Dendritic cell treated with granulocyte-macrophage colony-stimulating factor and Interleukin-4, amounts not matched to agents 40 ng/mL and 50 ng/mL, for 4 days (primary cell): ENCODE data around the gene TCF19.
"Not testable (repeated sequence)": the region's sequence is repeated elsewhere in the genome, so short reads cannot be mapped to it uniquely, and the experiment has no call there.

ENCODE experiments used
- H3K27ac Mint-ChIP-seq: one replicate; pipeline ENCODE4 v1.8.0; 2022; ENCODE audit warnings: mild to moderate bottlenecking, mixed read lengths
- H3K27me3 Mint-ChIP-seq: one replicate; pipeline ENCODE4 v1.8.0; 2022; ENCODE audit warnings: mild to moderate bottlenecking, mixed read lengths
- H3K36me3 Mint-ChIP-seq: one replicate; pipeline ENCODE4 v1.8.0; 2022; ENCODE audit warnings: low read depth, mixed read lengths
- H3K4me1 Mint-ChIP-seq: one replicate; pipeline ENCODE4 v1.8.0; 2022; ENCODE audit warnings: low read depth, mixed read lengths
- H3K4me3 Mint-ChIP-seq: one replicate; pipeline ENCODE4 v1.8.0; 2022; ENCODE audit warnings: mild to moderate bottlenecking, moderate library complexity, mixed read lengths
- H3K9me3 Mint-ChIP-seq: one replicate; pipeline ENCODE4 v1.8.0; 2022; ENCODE audit warnings: mixed read lengths
- intact Hi-C: fragments of 100-400 bp; cut with micrococcal nuclease; formaldehyde crosslinking; loops from one replicate; pipeline ENCODE4 v1.15.0; 2022

Gene TCF19

DNA sequence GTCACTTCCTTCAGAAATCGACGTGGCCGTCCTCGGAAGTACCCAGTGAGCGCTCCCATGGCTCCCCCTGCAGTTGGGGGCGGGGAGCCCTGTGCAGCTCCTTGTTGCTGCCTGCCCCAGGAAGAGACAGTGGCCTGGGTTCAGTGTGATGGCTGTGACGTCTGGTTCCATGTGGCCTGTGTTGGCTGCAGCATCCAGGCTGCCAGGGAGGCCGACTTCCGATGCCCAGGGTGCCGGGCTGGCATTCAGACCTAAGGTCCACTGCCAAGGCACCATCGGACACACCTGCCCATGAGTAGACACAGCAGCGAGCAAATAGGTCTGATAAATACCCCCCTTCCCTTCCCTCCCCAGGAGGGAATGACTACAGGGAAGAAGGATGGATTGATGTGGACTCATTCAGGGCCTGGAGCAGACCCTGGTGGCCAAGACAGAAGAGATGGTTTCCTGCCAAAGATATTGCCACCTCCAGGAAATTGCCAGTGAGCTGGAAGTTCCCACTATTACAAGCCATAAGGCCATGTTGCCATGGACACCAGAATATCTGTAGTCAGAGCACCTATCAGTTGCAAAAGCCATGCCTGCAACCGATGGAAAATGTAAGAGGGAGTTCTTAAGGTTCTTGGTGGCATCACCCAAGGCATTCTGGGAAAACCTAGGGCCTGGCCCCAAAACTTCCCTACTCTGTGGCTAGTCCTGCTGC is 4.2 kb downstream of the TCF19 start:
- H3K4me3 Mint-ChIP-seq: no peak overlapping the region
- H3K27ac Mint-ChIP-seq: no peak overlapping the region
- intact Hi-C loops: no loop called here
- H3K36me3 Mint-ChIP-seq: no peaks in the 10 kb centered on the region
- H3K27me3 Mint-ChIP-seq: no peaks in the 10 kb centered on the region
- no peaks in the 10 kb centered on the region for H3K9me3 Mint-ChIP-seq
- H3K4me1 Mint-ChIP-seq: peaks cover 17% of the 10 kb centered on the region

DNA sequence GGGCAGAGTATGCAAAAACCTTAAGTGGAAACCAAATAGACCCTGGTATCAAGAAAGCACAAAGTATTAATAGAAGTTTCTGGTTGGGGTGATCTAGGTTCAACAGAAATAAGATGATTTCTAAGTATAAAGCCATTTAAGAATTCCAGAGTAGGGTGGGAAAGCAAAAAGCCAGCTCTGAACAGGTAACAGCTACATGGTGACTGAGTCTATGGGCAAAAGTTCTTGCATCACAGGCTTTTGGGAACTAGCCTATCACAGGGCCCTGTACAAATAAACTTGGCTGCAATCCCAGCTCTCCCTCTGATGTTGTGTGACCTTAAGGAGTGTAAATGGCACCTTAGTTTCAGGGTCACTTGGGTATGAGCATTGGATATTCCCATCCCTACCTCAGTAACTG is 5.5 kb downstream of the TCF19 start:
- no peak overlapping the region for H3K4me3 Mint-ChIP-seq
- H3K27me3 Mint-ChIP-seq: no peaks in the 10 kb centered on the region
- intact Hi-C loops: no loop called here
- no peaks in the 10 kb centered on the region for H3K9me3 Mint-ChIP-seq
- no peak overlapping the region for H3K27ac Mint-ChIP-seq
- peaks cover 8% of the 10 kb centered on the region for H3K4me1 Mint-ChIP-seq
- no peaks in the 10 kb centered on the region for H3K36me3 Mint-ChIP-seq

DNA sequence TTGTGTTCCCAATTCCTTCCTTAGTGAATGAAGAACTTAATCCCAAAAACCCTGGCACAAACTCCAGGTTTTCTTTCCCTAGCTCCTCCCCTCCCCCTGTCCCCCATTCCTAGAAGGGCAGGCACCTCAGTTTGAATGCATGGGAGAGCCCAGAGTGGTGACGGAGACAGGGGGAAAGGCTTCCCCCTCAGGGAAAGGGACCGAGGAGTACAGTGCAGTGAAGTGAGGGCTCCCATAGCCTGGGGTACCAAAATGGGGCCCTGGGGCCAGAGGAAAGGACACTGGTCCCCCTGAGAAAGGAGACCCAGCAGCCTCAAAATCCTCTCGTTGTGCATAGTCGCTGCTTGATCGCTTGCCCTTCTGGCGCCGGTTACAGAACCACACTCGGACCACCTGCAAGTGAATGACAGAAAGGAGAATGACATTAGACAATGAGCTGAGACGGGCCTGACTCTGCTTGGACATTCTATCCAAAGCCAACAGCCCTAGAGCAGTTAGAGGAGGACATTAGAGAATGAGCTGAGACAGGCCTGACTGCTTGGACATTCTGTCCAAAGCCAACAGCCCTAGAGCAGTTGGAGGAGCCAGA is 6.2 kb downstream of the TCF19 start:
- H3K36me3 Mint-ChIP-seq, H3K27me3 Mint-ChIP-seq, H3K27ac Mint-ChIP-seq, intact Hi-C loops, H3K4me1 Mint-ChIP-seq, H3K4me3 Mint-ChIP-seq, H3K9me3 Mint-ChIP-seq: not testable (repeated sequence)

DNA sequence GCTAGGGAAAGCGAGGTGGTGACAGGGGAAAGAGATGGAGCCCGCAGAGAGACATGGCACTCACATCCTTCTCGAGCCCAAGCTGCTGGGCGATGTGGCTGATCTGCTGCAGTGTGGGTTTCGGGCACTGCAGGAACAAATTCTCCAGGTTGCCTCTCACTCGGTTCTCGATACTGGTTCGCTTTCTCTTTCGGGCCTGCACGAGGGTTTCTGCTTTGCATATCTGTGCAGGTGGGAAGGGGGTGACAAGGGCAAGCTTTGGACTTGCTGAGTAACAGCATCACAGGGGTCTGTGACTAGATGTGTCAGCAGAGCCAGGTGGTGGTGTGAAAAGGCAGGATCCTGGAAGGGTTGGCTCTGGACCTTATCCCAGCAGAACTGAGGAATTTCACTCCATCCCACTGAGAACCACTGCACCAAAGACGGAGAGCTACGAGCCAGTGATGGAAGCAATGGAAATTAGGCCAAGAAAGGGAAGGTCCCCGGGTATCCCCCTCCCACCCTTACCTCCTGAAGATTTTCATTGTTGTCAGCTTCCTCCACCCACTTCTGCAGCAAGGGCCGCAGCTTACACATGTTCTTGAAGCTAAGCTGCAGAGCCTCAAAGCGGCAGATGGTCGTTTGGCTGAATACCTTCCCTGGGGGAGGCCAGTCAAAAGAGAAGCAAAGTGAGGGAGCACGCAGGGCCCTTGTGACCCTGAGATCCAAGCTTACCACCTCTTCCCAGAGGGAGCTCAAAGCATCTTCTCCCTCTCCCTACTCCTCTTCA is 6.9 kb downstream of the TCF19 start:
- H3K36me3 Mint-ChIP-seq, H3K27ac Mint-ChIP-seq, intact Hi-C loops, H3K9me3 Mint-ChIP-seq, H3K4me1 Mint-ChIP-seq, H3K4me3 Mint-ChIP-seq, H3K27me3 Mint-ChIP-seq: not testable (repeated sequence)

DNA sequence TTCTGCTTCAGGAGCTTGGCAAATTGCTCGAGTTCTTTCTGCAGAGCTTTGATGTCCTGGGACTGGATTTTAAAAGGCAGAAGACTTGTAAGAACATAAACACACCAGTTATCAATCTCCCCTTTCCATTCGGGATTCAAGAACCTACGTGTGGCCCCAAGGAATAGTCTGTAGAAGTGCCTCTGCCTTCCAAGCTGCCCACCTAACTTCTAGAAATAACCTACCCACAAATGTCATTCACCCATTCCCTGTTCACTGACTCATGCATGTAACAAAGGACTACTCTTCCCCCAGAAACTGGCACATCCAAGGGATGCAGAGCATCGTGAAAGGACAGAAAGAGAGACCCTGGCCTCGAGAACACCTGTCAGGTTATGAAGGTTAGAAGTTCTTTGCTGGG is 7.6 kb downstream of the TCF19 start:
- no peak overlapping the region for H3K27ac Mint-ChIP-seq
- no peaks in the 10 kb centered on the region for H3K36me3 Mint-ChIP-seq
- H3K4me1 Mint-ChIP-seq: no peaks in the 10 kb centered on the region
- H3K4me3 Mint-ChIP-seq: no peak overlapping the region
- intact Hi-C loops: no loop called here
- no peaks in the 10 kb centered on the region for H3K9me3 Mint-ChIP-seq
- H3K27me3 Mint-ChIP-seq: no peaks in the 10 kb centered on the region

DNA sequence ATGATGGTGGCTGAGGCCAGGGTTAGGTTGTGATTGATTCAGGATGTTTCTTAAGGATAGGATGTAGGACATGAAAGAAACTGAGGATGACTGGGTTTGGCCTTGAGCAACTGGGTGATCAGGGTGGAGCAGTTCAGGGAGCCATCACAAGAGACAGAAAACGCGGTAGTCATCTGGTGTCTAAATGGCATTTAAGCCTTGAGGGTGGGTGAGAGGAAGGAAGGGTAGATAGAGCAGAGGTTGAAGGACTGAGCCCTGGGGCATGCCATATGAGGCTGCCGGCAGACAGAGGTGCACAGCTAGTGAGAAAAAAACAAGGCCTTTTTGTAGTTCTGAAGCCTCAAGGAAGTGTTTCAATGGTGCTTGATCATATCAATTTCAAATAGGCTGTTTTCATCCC is 10.2 kb downstream of the TCF19 start:
- Mint-ChIP-seq H3K9me3 (no peaks in the 10 kb centered on the region), H3K27me3 (no peaks in the 10 kb centered on the region), H3K27ac (no peak overlapping the region), H3K4me3 (no peak overlapping the region), H3K4me1 (no peaks in the 10 kb centered on the region), H3K36me3 (no peaks in the 10 kb centered on the region)
- intact Hi-C loops: no loop called here

DNA sequence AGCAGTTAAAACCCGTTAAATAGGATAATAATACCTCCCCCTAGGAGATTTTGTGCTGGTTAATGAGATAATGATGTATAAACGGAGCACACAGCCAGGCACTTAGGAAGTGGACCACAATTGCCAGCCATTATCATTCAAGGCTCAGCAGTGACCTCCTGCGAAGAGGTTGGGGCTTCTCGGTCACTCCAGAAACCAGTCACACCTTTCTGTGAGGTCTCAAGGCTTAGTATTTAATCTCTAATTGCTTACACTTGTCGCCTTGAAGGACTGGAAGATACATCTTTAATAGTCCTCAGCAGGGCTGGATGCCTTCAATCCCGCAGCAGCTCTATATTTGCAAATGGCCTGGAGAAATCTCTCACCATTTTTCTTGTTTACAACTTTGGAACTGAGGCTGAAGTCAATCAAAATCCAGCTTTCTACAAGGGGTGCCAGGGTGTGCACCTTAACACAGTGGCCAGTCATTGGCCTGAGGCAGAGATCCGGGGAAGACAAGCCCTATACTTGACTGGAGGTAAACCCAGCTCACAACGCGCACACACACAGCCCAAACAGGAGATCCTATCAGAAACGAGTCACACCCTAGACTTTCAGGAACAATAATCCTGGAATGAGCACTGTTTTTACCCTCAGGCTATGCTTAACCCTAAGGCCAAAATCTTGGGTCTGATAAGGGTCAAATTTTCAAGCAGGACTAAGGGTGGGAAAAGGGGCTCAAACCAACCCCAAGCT is 10.9 kb downstream of the TCF19 start:
- Mint-ChIP-seq H3K4me1 (no peaks in the 10 kb centered on the region), H3K4me3 (no peak overlapping the region), H3K9me3 (no peaks in the 10 kb centered on the region), H3K27ac (no peak overlapping the region), H3K36me3 (no peaks in the 10 kb centered on the region), H3K27me3 (no peaks in the 10 kb centered on the region)
- intact Hi-C loops: no loop called here

DNA sequence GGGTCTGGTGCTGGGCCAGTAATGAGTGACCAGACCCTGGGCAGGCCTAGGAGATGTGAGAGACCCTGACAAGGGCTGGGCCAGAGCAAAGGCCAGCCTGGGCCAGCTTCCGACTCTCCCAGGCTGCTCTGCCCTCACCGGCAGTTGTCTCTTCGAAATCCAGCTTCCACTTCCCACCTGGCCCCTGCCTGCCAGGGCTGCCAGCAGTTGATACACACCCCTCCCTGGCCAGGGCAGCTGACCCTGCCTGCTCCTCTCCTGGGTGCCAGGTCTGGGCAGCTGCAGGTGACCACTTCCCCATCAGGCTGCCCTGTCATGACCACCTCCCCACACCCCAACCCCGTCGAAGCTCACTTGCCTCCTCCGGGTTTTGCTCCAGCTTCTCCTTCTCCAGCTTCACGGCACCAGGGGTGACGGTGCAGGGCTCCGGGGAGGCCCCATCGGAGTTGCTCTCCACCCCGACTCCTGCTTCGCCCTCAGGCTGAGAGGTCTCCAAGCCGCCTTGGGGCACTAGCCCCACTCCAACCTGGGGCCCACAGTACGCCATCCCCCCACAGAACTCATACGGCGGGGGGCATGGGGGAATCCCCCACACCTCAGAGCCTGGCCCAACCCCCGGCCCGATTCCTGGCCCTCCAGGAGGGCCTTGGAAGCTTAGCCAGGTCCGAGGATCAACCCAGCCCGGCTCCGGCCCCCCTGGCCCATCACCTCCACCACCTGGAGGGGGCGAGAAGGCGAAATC is 11.6 kb downstream of the TCF19 start:
- H3K27ac Mint-ChIP-seq, H3K4me3 Mint-ChIP-seq, H3K9me3 Mint-ChIP-seq, intact Hi-C loops, H3K36me3 Mint-ChIP-seq, H3K27me3 Mint-ChIP-seq, H3K4me1 Mint-ChIP-seq: not testable (repeated sequence)

DNA sequence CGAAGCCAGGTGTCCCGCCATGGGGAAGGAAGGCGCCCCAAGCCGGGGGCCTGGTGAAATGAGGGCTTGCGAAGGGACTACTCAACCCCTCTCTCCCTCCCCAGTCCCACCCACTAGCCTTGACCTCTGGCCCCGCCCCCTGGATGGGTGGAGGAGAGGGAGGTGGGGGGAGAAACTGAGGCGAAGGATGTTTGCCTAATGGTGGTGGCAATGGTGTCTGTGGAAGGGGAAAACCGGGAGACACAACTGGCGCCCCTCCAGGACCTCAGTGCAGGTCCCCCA is 12.2 kb downstream of the TCF19 start, which contains the start of gene POU5F1:
Gene POU5F1 (minus strand): TSS at position 83 of the 282 bp plus-strand sequence. CDS start 62 bp downstream, at position 21.
- H3K4me1 Mint-ChIP-seq: no peaks in the 10 kb centered on the region
- H3K9me3 Mint-ChIP-seq: no peaks in the 10 kb centered on the region
- no peak within 1 kb of the TSS for H3K4me3 Mint-ChIP-seq
- H3K36me3 Mint-ChIP-seq: peaks cover 7% of the 10 kb centered on the region
- intact Hi-C loops: no loop called here
- H3K27me3 Mint-ChIP-seq: no peaks in the 10 kb centered on the region
- no peak within 1 kb of the TSS for H3K27ac Mint-ChIP-seq

DNA sequence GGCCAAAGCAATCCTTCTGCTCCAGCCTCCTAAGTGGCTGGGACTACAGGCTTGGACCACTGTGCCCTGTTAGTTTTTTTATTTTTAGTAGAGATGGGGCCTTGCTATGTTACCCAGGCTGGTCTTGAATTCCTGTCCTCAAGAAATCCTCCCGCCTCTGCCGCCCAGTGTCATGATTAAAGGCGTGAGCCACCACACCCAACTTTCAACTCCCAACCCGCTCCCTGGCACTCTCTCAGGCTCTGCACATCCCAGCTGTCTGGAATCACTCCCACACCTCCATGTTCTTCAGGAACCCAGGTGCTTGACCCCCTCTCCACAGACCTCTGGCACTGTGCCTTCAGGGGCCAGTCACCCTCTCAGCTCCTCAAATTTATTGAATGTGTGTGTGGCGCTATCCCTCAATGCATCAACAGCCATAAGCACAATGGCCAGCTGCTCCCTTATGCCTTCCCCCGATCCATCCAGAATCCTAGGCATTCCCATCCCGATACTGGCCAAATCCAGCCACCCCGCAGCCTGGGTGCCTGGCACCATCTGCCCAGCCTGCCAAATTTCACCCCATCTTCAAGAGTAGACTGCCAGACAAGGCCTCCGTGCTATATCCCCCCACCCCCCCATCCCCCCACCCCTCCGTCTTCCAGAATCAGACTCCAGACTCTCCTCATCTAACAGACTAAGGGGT is 12.7 kb downstream of the TCF19 start:
- peaks cover 13% of the 10 kb centered on the region for H3K36me3 Mint-ChIP-seq
- H3K27me3 Mint-ChIP-seq: no peaks in the 10 kb centered on the region
- no peaks in the 10 kb centered on the region for H3K4me1 Mint-ChIP-seq
- no peaks in the 10 kb centered on the region for H3K9me3 Mint-ChIP-seq
- intact Hi-C loops: no loop called here
- H3K27ac Mint-ChIP-seq: no peak overlapping the region
- H3K4me3 Mint-ChIP-seq: no peak overlapping the region

DNA sequence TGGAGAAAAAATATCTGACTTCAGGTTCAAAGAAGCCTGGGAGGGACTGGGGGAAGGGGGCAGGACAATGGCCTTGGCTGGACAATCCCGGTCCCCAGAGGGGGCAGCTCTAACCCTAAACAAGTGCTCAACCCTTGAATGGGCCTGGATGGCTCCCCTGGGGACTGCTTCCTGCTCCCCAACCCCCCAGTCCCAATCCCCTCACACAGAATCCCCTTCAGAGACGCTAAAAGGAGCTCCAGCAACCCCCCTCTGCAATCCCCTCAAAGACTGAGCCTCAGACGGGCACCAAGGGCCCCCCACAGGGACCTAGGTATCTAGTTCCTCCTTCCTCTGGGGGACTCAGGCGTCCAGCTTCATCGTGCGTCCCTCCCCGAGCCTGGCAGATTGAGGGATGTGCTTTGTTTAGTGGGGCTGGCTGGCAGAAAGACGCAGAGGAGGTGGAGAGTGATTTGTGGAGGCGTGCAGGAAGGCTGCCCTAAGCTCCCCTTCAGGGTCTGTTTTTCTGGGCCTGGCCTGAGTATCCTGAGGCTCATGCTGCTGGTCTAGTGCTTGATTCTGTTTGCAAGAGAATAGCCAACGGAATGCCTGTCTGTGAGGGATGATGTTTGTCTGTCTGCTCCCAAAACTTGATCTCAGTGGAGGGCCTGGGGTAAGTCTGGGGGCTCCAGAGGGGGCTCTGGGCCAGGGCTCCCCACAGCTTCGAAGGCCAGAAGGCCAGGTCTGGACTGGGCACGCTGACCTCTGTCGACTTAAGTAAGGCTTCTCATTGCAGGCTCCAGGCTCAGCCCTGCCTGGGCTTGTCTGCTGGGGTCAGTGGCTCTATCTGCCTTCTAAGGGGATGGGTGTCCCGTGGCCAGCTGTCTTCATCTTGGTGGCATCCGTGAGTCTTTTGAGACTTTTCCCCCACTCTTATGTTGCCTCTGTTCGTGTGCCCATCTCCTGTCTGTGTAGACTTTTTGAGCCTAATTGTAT is 13.8 kb downstream of the TCF19 start:
- H3K4me1 Mint-ChIP-seq: no peaks in the 10 kb centered on the region
- no peak overlapping the region for H3K4me3 Mint-ChIP-seq
- H3K9me3 Mint-ChIP-seq: no peaks in the 10 kb centered on the region
- no peaks in the 10 kb centered on the region for H3K27me3 Mint-ChIP-seq
- no peak overlapping the region for H3K27ac Mint-ChIP-seq
- peaks cover 15% of the 10 kb centered on the region for H3K36me3 Mint-ChIP-seq
- intact Hi-C loops: no loop called here

DNA sequence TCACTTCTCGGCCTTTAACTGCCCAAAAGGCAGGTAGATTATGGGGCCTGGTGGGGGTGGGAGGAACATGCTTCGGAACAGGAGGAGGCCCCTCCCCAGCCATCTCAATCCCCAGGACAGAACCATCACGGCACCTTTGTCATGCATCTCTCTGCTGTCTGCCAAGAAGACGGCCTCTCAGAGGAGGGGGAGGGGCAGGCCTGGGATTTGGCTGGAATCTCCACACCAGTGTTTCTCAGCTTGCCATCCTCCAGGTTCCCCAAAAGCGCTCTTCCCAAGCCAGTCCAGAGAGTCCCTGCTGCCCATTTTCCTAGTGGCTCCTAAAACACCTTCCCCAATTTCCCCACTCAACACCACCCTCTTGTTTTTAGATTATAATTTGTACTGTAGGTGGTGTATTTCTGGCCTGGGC is 14.6 kb downstream of the TCF19 start:
- no peaks in the 10 kb centered on the region for H3K27me3 Mint-ChIP-seq
- no peaks in the 10 kb centered on the region for H3K4me1 Mint-ChIP-seq
- H3K9me3 Mint-ChIP-seq: no peaks in the 10 kb centered on the region
- no peak overlapping the region for H3K27ac Mint-ChIP-seq
- no peak overlapping the region for H3K4me3 Mint-ChIP-seq
- intact Hi-C loops: no loop called here
- H3K36me3 Mint-ChIP-seq: peaks cover 22% of the 10 kb centered on the region
